Epithelial cell of alveolus of lung (primary cell): Measurements from ENCODE around the gene ABL1. TPM values are rescaled to one million over a fixed set of nuclear protein-coding genes. Genes with fewer than 3 reads are reported as not detected.

Experiments
- total RNA-seq: library from RNA; depleted of rRNA; stranded (reverse); fragments of >200 nt; gene quantifications from 2 replicates; pipeline ENCODE4 v1.2.1, GENCODE V29; 2015

Gene ABL1
- 62.8 and 117 TPM in 2 replicates for total RNA-seq

DNA sequence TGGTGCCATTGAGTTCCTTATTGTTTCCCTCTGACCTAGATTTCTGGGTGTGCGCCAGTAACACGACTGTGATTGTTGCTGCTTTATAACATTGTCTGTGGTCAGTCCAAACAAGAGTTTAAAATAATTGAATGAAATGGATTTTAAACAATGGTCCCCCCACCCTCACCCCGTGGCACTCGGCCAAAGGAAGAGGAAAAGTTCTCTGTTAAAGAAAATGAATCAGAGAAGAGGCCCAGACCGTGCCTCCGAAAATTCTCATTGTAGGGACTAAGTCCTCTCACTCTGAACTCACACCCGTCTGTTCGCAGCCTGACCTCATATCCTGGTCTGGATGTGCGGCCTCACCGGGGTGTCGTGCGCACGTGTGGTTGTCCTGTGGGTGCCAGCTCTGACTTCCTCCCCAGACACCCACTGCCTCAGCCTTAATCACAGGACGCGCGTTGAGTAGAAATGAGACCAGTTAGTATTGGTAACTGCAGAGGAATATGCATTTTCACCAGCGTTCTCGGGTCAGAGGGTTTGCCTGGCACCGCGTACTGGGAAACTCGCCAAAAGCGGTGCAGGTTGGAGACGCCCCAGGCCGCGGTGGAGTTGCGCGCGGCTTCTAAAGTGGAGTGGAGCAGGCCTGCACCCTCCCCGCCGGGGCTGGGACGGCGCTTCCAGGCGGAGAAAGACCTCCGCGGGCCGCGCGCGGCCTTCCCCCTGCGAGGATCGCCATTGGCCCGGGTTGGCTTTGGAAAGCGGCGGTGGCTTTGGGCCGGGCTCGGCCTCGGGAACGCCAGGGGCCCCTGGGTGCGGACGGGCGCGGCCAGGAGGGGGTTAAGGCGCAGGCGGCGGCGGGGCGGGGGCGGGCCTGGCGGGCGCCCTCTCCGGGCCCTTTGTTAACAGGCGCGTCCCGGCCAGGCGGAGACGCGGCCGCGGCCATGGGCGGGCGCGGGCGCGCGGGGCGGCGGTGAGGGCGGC is at the start of gene ABL1:
TSS of gene ABL1 (plus strand) at position 884 of the 966 bp plus-strand sequence. CDS start 193 bp downstream, outside the sequence.

DNA sequence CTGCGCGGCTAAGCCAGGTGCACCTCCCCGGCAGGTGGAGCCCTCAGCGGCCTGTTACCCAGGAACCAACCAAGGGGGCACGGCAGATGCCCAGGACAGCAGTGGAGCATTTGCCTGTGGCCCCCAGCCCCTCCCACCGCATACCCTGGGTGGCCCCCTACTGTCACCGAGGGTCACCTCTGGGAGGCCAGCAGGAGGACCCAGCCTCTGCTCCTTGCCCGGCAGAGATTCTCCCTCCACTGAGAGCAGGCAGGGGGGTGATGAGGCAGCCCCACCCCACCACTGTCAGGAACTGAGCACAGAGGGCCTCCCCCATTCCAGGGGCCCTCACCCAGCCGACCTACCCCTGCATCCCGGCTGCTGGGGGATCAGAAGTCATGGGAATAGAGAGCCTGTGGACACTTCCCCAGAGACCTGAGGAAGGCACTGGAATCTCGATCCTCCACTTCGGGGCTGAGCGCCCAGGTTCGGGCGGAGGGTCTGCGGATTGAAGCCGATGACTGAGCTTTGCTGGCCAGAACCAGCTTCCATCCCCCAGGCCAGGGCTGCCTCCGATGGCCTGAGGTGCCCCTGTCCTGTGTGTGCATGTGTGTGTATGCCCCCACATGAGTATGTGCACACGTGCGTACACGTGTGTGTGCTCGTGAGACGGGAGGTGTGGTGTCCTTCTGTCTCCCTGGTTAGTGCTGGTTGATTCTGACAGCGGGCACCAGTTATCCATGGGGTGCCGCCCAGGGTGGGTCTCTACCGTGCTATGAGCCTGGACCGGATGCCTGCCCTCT is 61.4 kb downstream of the ABL1 start, which contains the start of gene QRFP:
TSS of gene QRFP (minus strand) at position 580 of the 782 bp plus-strand sequence. CDS start 2,974 bp downstream, outside the sequence.

Other genes starting within 250 kb of the ABL1 start
- gene PRDM12, start 170.7 kb upstream of the ABL1 start, total RNA-seq = not detected in 2 replicates
- gene EXOSC2, start 141.5 kb upstream of the ABL1 start, total RNA-seq = 22.6 and 34.2 TPM in 2 replicates
- gene QRFP, start 61.6 kb downstream of the ABL1 start, total RNA-seq = not detected in 2 replicates
- 4.7 and 30.7 TPM in 2 replicates for gene FIBCD1, start 104.0 kb downstream of the ABL1 start, total RNA-seq
- gene LAMC3, start 173.9 kb downstream of the ABL1 start, total RNA-seq = 1.8 and 3.7 TPM in 2 replicates